RWPE2 (cell line): ENCODE results near the gene ACSL6.

ENCODE experiments used
- ATAC-seq: fragments of 200-7000 bp; cut with Tn5 transposase; 3 replicates; pipeline ENCODE4 v1.9.1; 2021; ENCODE audit warnings: low read depth
- DNase-seq: peaks from one replicate; pipeline ENCODE4 v3.0.0-alpha.2; 2020; ENCODE audit warnings: low spot score
- H3K27ac ChIP-seq: fragments of 450-650 bp; 2 replicates; pipeline ENCODE4 v1.5.1; 2017; ENCODE audit warnings: mild to moderate bottlenecking; ENCODE audit not compliant: poor library complexity, severe bottlenecking
- H3K27me3 ChIP-seq: fragments of 250-450 bp; sonication (Bioruptor Pico); 2 replicates; pipeline ENCODE4 v1.5.1; 2021; ENCODE audit warnings: mild to moderate bottlenecking, moderate library complexity; ENCODE audit not compliant: insufficient read depth, poor library complexity, severe bottlenecking
- H3K36me3 ChIP-seq: fragments of 250-450 bp; sonication (Bioruptor Pico); 2 replicates; pipeline ENCODE4 v1.5.1; 2020; ENCODE audit warnings: low read depth, mild to moderate bottlenecking, moderate library complexity
- H3K4me1 ChIP-seq: fragments of 250-450 bp; sonication (Bioruptor Pico); 2 replicates; pipeline ENCODE4 v1.5.1; 2021; ENCODE audit warnings: mild to moderate bottlenecking, moderate library complexity; ENCODE audit not compliant: insufficient read depth, poor library complexity, severe bottlenecking
- H3K4me3 ChIP-seq: fragments of 250-450 bp; sonication (Bioruptor Pico); 2 replicates; pipeline ENCODE4 v1.5.1; 2021; ENCODE audit warnings: mild to moderate bottlenecking, moderate library complexity; ENCODE audit not compliant: severe bottlenecking
- H3K9me3 ChIP-seq: fragments of 250-450 bp; sonication (Bioruptor Pico); 2 replicates; pipeline ENCODE4 v1.5.1; 2021; ENCODE audit warnings: mild to moderate bottlenecking, moderate library complexity; ENCODE audit not compliant: severe bottlenecking
- TF ChIP-seq, protein P1 (sequence below): fragments of 450-650 bp; IDR thresholded peaks from one replicate; pipeline ENCODE4 v1.5.1; 2017; ENCODE audit warnings: mild to moderate bottlenecking, moderate library complexity; ENCODE audit not compliant: poor library complexity, severe bottlenecking

Gene ACSL6

DNA sequence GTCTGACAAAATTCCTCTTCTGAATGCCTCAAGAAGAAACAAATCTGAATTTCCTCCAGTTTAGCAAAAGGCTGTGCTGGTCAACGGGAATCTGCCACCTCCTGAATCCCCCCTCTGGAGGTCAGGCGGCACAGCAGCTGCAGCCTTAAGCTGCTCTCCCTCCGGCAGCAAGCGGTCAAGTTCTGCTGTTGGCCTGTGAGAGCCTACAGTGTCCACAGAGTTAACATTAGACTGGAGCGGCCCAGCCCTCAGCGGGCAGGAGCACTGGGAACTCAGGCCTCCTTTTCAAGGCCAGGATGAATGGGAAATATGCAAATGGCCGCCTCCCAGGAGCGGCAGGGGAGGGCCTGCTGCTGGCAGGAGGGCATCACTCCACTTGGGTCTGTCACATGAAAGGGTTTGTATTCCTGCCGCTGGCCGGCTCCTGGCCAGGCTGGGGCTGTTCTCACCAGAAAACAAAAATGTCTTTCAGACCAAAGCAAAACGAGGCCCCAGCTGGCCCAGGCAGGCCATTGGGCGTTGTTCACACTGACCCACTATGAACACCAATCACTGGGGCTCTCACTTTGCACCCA is 8.2 kb downstream of the ACSL6 start:
- H3K27me3 ChIP-seq, result no peaks in the 10 kb centered on the region
- H3K4me3 ChIP-seq, result no peak overlapping the region
- no peaks in the 10 kb centered on the region for H3K36me3 ChIP-seq
- DNase-seq (peak; percentile 54), ATAC-seq (no peak)
- TF ChIP-seq, protein P1, sequence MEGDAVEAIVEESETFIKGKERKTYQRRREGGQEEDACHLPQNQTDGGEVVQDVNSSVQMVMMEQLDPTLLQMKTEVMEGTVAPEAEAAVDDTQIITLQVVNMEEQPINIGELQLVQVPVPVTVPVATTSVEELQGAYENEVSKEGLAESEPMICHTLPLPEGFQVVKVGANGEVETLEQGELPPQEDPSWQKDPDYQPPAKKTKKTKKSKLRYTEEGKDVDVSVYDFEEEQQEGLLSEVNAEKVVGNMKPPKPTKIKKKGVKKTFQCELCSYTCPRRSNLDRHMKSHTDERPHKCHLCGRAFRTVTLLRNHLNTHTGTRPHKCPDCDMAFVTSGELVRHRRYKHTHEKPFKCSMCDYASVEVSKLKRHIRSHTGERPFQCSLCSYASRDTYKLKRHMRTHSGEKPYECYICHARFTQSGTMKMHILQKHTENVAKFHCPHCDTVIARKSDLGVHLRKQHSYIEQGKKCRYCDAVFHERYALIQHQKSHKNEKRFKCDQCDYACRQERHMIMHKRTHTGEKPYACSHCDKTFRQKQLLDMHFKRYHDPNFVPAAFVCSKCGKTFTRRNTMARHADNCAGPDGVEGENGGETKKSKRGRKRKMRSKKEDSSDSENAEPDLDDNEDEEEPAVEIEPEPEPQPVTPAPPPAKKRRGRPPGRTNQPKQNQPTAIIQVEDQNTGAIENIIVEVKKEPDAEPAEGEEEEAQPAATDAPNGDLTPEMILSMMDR, result no peak
- no peaks in the 10 kb centered on the region for H3K4me1 ChIP-seq
- H3K27ac ChIP-seq, result no peak overlapping the region
- no peaks in the 10 kb centered on the region for H3K9me3 ChIP-seq

DNA sequence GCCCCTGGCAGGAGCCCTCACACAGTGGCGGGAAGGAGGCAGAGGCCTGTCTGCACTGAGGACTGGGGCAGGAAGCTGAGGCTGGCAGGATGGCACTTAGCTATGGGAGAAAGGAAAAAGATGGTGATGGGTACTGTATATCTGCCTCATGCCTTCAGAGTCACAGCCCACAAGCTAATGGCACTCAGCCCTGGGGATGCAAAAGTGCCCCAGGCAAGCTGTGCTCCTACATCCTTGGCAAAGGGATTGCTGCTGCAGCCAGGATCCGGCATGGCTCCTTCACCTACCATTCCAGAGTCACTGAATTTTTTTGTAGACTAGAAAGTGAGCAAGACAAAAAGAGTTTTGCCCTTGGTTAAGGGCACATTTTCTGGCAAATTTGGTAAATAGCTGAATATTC is 8.7 kb downstream of the ACSL6 start:
- no peak for ATAC-seq
- H3K27ac ChIP-seq, result no peak overlapping the region
- no peak overlapping the region for H3K4me3 ChIP-seq
- H3K36me3 ChIP-seq, result no peaks in the 10 kb centered on the region
- DNase-seq, result no peak
- no peaks in the 10 kb centered on the region for H3K27me3 ChIP-seq
- no peaks in the 10 kb centered on the region for H3K4me1 ChIP-seq
- no peaks in the 10 kb centered on the region for H3K9me3 ChIP-seq
- TF ChIP-seq, protein P1, result no peak

DNA sequence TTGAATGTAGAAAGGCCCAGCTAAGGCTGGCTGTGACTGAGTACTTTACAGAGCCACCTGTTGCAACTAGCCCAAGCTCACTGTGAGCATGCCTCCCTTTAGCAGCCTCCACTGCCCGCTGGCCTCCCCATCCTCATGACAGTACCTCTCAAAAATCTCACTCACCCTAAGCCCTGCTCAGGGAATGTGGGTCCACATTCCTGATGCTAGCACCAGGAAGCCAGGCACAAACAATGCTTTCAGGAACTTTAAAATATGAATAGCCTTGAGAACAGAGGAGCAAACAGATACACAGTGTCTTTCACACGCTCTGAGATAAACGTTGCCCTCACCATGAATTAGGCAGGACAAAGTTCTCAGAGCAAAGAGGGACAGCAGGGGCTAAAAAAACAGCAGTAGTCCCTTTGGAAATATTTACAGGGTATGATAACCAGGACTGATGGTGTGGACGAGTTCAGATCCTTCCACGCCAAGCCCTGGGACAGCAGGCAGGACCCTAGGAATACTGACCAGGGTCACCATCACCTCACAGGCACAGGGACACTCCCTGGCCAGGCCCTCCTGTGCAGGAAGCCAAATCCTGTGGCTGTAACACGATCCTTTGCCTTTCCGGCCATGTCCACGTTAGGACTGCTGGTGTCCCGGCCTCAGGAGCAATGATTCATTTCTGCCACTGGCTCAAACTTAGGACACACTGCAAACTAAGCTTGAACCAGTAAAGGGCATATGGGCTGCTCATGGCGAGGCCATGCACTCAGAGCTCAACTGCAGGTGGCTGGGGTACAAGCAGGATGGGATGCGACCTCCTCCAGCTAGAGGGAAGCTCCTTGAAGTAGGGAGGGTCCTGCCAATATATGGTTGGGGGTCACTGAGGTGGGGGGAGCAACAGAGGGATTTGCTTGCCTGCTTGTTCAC is 9.6 kb downstream of the ACSL6 start:
- Histone ChIP-seq H3K27me3 (no peaks in the 10 kb centered on the region), H3K9me3 (no peaks in the 10 kb centered on the region), H3K36me3 (no peaks in the 10 kb centered on the region), H3K27ac (no peak overlapping the region), H3K4me1 (no peaks in the 10 kb centered on the region), H3K4me3 (no peak overlapping the region)
- DNase-seq (no peak), ATAC-seq (peak; percentile 57; the same call in 2 of the 3 replicates)
- TF ChIP-seq, protein P1, result no peak

DNA sequence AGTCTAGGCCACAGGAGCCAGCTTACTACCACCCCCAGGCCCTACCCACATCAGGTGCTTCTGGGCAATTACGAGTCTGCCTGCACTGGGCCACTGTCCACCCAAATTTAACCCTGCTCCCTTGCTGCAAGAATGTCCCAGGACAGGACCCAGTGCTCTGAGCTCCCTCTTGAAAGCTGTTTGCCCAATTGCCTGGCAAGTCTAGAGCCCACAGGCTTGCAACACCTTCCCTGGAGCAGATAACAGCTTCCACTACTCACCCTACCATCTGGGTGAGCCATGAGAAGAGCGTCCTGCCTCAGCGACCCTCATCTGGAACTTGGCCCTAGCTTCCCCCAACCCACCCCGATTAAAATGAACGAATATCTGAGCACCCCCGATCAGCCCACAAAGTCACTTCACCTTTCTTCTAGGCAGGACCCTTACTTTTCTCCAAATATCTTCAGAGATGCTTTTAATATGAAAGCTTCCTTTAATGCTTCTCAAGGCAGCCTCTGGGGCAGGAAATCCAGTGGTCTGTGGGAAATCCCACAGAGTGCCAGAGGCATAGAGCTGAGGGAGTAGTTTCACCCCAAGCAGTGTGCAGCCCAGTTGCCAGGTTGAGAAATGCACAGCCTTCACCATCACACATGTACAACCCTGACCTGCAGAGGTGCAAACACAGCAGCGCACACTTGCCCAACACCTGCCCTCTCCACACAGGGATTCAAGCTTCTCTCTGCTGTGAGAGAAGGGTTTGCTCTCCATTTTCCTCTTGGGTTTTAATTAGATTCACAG is 10.6 kb downstream of the ACSL6 start:
- no peaks in the 10 kb centered on the region for H3K9me3 ChIP-seq
- ATAC-seq, result 0 out of 3 replicates have a peak, but pooled peaks have one; percentile 15
- TF ChIP-seq, protein P1, result no peak
- no peaks in the 10 kb centered on the region for H3K4me1 ChIP-seq
- H3K27ac ChIP-seq, result no peak overlapping the region
- peak; percentile 41 for DNase-seq
- H3K4me3 ChIP-seq, result no peak overlapping the region
- H3K27me3 ChIP-seq, result no peaks in the 10 kb centered on the region
- H3K36me3 ChIP-seq, result no peaks in the 10 kb centered on the region
